HepG2 (cell line): ENCODE measurements around the gene FOCAD. TPM values are rescaled to one million over a fixed set of nuclear protein-coding genes. Genes with fewer than 3 reads are reported as not detected.

Source experiments
- ATAC-seq: fragments of 200-7000 bp; cut with Tn5 transposase; 3 replicates; pipeline ENCODE4 v1.9.1; 2020; ENCODE audit warnings: mild to moderate bottlenecking, moderate library complexity
- BruUV-seq: library from RNA; stranded (reverse); fragments of 400-500 nt; replicated peaks from 2 replicates; lab custom pipeline; 2021; lab: Mats Ljungman, UMichigan
- CTCF ChIA-PET: fragments of 300-600 bp; formaldehyde crosslinking; extraction: SDS; loops from one replicate; lab custom pipeline; 2021; ENCODE audit warnings: low total read pairs, inconsistent platforms, low intra/inter-chr PET ratio; lab: Yijun Ruan, JAX
- POLR2A ChIA-PET: fragments of 350-600 bp; sonication (Branson Sonifier 250); formaldehyde crosslinking; loops from one replicate; lab custom pipeline; 2020; ENCODE audit warnings: antibody characterized with exemption, inconsistent platforms; lab: Yijun Ruan, JAX
- DNase-seq: peaks from one replicate; pipeline ENCODE4 v3.0.0-alpha.2; 2015; ENCODE audit warnings: low spot score
- FAIRE-seq: peaks from 3 replicates; lab custom pipeline; 2011; peaks lifted over from hg19 to GRCh38; lab: Jason Lieb, UNC
- H2AFZ ChIP-seq: one replicate; pipeline ENCODE4 v1.6.1; 2011; ENCODE audit warnings: low read length, inconsistent platforms
- H3K27ac ChIP-seq: fragments of 300-600 bp; 3 replicates; pipeline ENCODE4 v1.8.0; 2011; ENCODE audit warnings: mixed run types, mild to moderate bottlenecking, mixed read lengths, low read length, inconsistent platforms; ENCODE audit not compliant: insufficient read depth; ENCODE audit errors: extremely low read length
- H3K27me3 ChIP-seq, 2 experiments: fragments of 200-600 bp in 1 of 2; 2 replicates in 1 of 2; 3 replicates in 1 of 2; pipeline versions ENCODE4 v1.6.0 to v1.8.0; 2011; ENCODE audit warnings: low read length in 2 of 2, mild to moderate bottlenecking in 2 of 2, moderate library complexity in 2 of 2, inconsistent platforms in 1 of 2; ENCODE audit not compliant: insufficient read depth in 2 of 2, control insufficient read depth in 1 of 2
- H3K36me3 ChIP-seq, 2 experiments: fragments of 200-600 bp in 1 of 2; replicated peaks in 1 of 2; 2 replicates in 1 of 2; 3 replicates in 1 of 2; pipeline versions ENCODE4 v1.5.1 to v1.8.0; 2011; ENCODE audit warnings: low read length in 2 of 2, inconsistent platforms in 1 of 2; ENCODE audit not compliant: insufficient read depth in 2 of 2, control insufficient read depth in 1 of 2
- H3K4me1 ChIP-seq: 2 replicates; pipeline ENCODE4 v1.5.1; 2012; ENCODE audit warnings: low read length, inconsistent platforms; ENCODE audit not compliant: insufficient read depth
- H3K4me2 ChIP-seq: 2 replicates; pipeline ENCODE4 v1.6.0; 2011; ENCODE audit warnings: low read depth, low read length, inconsistent platforms
- H3K4me3 ChIP-seq, 3 experiments: fragments of 200-600 bp in 1 of 3; sonication (generic), shearing (Covaris generic) in 1 of 3; replicated peaks in 1 of 3; 2 replicates each; pipeline ENCODE4 v1.5.1; 2011 to 2016; ENCODE audit warnings: low read length in 3 of 3, inconsistent platforms in 2 of 3, low read depth in 2 of 3, mild to moderate bottlenecking in 2 of 3, control low read depth in 1 of 3, mixed read lengths in 1 of 3; ENCODE audit not compliant: insufficient read depth in 1 of 3
- H3K79me2 ChIP-seq: one replicate; pipeline ENCODE4 v1.6.1; 2011; ENCODE audit warnings: low read length, inconsistent platforms; ENCODE audit not compliant: insufficient read depth
- H3K9ac ChIP-seq: 2 replicates; pipeline ENCODE4 v1.6.0; 2011; ENCODE audit warnings: mild to moderate bottlenecking, low read depth, low read length, inconsistent platforms; ENCODE audit not compliant: insufficient read depth
- H3K9me3 ChIP-seq: 2 replicates; pipeline ENCODE4 v1.5.1; 2012; ENCODE audit warnings: mild to moderate bottlenecking, low read length
- H4K20me1 ChIP-seq: 2 replicates; pipeline ENCODE4 v1.6.0; 2011; ENCODE audit warnings: inconsistent platforms, mild to moderate bottlenecking, low read length, moderate library complexity; ENCODE audit not compliant: insufficient read depth
- PRMT3 ChIP-seq: sonication (generic); formaldehyde crosslinking; IDR thresholded peaks from 2 replicates; pipeline ENCODE4 v1.8.1; 2022; ENCODE audit warnings: low read depth, mild to moderate bottlenecking, moderate library complexity, missing genetic modification reagents, borderline replicate concordance
- ZNF382 ChIP-seq: sonication (generic); formaldehyde crosslinking; IDR thresholded peaks from 2 replicates; pipeline ENCODE4 v1.5.0; 2020; ENCODE audit warnings: missing genetic modification reagents, mild to moderate bottlenecking, borderline replicate concordance
- ZNF552 ChIP-seq: sonication (generic); formaldehyde crosslinking; IDR thresholded peaks from 2 replicates; pipeline ENCODE4 v1.9.0; 2022; ENCODE audit warnings: missing genetic modification reagents, mild to moderate bottlenecking, borderline replicate concordance
- WGBS: methylation state at CpG from one replicate; pipeline ENCODE4 v1.1.6; 2017; ENCODE audit warnings: low lambda C conversion rate; 5-methylcytosine and 5-hydroxymethylcytosine counted together
- in situ Hi-C: cut with HindIII; loops from 2 replicates; pipeline ENCODE4 v1.10.0; 2017; ENCODE audit warnings: low pct_unique_long_range_greater_than_20kb; ENCODE audit not compliant: extremely low pct_ligation_motif_present
- intact Hi-C: fragments of 100-400 bp; cut with micrococcal nuclease; formaldehyde crosslinking; loops from one replicate; pipeline ENCODE4 v1.10.0; 2022; ENCODE audit not compliant: unreplicated experiment
- polyA plus RNA-seq, 8 experiments: library from polyadenylated mRNA; depleted of rRNA in 3 of 8; stranded (reverse) in 7 of 8; unstranded in 1 of 8; fragments of >200 nt; fragmentation: Illumina TruSeq in 4 of 8; extraction: Trizol in 4 of 8; gene quantifications; 2 replicates each; pipeline versions ENCODE4 v1.2.1 to v1.2.3, GENCODE V29; 2011 to 2016; ENCODE audit warnings: low read depth in 4 of 8, missing spikeins in 1 of 8, mixed read lengths in 1 of 8; ENCODE audit not compliant: insufficient read depth in 1 of 8
- total RNA-seq, 5 experiments: library from RNA; depleted of rRNA; stranded (reverse); fragments of >200 nt; fragmentation: Illumina TruSeq; extraction: Trizol; gene quantifications; 2 replicates each; pipeline ENCODE4 v1.2.3, GENCODE V29; 2016; ENCODE audit warnings: low read depth in 1 of 5
- TF ChIP-seq, protein P1 (sequence below), 2 experiments: sonication (generic) in 1 of 2; formaldehyde crosslinking in 1 of 2; IDR thresholded peaks; 2 replicates each; pipeline versions ENCODE4 v1.4.0 to v1.6.1; 2016 to 2020; ENCODE audit warnings: borderline replicate concordance in 1 of 2, low read depth in 1 of 2, mild to moderate bottlenecking in 1 of 2, missing genetic modification reagents in 1 of 2
- TF ChIP-seq, protein P2 (sequence below): sonication (generic); formaldehyde crosslinking; IDR thresholded peaks from 2 replicates; pipeline ENCODE4 v1.4.0; 2020; ENCODE audit warnings: missing genetic modification reagents, borderline replicate concordance

FOCAD gene
- total and polyA plus RNA-seq, 2 of the 13 experiments (the other 11 are each of a cell fraction or from before 2014, with no cell fraction given) = 18.0 to 31.1 TPM

DNA sequence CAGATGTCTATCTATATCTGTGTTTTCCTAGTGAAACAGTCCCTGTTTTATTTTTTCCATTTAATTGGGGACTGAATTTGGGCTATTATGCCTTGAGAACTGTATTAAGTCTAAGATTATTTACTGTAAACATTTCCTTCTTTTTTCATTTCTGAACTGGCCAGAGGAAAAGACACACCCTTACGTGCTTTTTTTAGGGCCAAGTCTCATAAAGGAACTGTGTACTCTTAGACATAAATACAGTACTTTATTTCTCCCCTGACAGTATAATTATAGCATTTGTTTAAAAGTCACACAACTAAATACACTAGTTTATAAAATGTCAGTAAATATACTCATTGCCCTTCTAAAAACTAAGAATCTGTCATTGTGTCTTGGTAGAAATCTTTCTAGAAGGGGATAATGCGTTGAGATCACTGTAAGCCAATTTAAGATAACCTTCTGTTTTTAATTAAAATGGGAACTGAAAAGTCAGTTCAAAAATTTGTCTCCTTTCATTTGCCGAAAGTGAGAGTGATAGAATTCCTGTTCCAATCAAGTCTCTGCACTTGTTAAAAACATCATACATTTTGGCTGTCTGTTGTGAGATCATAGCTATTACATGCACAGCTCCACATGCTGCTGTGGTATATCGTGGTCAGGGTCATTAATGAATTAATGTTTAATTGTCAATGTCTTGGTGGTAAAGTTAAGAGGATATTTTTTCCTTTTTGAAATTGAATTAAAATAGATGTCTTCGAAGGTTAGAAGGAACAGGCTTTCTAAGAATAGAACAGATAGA is 132.1 kb downstream of the FOCAD start:
- Histone ChIP-seq H3K27ac (no peak overlapping the region), H3K4me2 (no peak overlapping the region), H3K36me3 (no peaks in the 10 kb centered on the region), H3K9ac (no peak overlapping the region), H3K27me3 (no peaks in the 10 kb centered on the region), H2AFZ (no peak overlapping the region), H4K20me1 (no peaks in the 10 kb centered on the region), H3K4me1 (no peaks in the 10 kb centered on the region), H3K4me3 (no peak overlapping the region), H3K9me3 (no peaks in the 10 kb centered on the region), H3K79me2 (no peaks in the 10 kb centered on the region)
- DNase-seq = no peak
- intact Hi-C loops = no loop called here
- BruUV-seq = no TSS peak
- TF ChIP-seq PRMT3 (CRISPR knock-in tag) (no peak), ZNF552 (CRISPR knock-in tag) (no peak), ZNF382 (CRISPR knock-in tag) (no peak)
- TF ChIP-seq, protein P1, sequence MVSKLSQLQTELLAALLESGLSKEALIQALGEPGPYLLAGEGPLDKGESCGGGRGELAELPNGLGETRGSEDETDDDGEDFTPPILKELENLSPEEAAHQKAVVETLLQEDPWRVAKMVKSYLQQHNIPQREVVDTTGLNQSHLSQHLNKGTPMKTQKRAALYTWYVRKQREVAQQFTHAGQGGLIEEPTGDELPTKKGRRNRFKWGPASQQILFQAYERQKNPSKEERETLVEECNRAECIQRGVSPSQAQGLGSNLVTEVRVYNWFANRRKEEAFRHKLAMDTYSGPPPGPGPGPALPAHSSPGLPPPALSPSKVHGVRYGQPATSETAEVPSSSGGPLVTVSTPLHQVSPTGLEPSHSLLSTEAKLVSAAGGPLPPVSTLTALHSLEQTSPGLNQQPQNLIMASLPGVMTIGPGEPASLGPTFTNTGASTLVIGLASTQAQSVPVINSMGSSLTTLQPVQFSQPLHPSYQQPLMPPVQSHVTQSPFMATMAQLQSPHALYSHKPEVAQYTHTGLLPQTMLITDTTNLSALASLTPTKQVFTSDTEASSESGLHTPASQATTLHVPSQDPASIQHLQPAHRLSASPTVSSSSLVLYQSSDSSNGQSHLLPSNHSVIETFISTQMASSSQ (IDR thresholded peaks at IDR 0.05; ENCODE audit: low read depth) = no peak
- TF ChIP-seq, protein P1 (CRISPR knock-in tag; IDR thresholded peaks at IDR 0.05; ENCODE audit: borderline replicate concordance) = no peak
- TF ChIP-seq, protein P2, sequence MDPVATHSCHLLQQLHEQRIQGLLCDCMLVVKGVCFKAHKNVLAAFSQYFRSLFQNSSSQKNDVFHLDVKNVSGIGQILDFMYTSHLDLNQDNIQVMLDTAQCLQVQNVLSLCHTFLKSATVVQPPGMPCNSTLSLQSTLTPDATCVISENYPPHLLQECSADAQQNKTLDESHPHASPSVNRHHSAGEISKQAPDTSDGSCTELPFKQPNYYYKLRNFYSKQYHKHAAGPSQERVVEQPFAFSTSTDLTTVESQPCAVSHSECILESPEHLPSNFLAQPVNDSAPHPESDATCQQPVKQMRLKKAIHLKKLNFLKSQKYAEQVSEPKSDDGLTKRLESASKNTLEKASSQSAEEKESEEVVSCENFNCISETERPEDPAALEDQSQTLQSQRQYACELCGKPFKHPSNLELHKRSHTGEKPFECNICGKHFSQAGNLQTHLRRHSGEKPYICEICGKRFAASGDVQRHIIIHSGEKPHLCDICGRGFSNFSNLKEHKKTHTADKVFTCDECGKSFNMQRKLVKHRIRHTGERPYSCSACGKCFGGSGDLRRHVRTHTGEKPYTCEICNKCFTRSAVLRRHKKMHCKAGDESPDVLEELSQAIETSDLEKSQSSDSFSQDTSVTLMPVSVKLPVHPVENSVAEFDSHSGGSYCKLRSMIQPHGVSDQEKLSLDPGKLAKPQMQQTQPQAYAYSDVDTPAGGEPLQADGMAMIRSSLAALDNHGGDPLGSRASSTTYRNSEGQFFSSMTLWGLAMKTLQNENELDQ (CRISPR knock-in tag) = no peak
- no peak for ATAC-seq
- ChIA-PET CTCF (no interaction called here), POLR2A (no interaction called here)
- in situ Hi-C loops = no loop called here
- WGBS = 84% methylated on average over 5 of the region's 5 CpGs
- no peak for FAIRE-seq
